Memory B cell (primary cell): ENCODE results near the gene SYNGR2.
A peak's percentile ranks its signal among the peaks of the same experiment; 100 is the strongest.

Experiments
- ATAC-seq: fragments of 150-1000 bp; cut with Tn5 transposase; 2 replicates; pipeline ENCODE4 v1.10.0; 2021; ENCODE audit warnings: low read depth, mild to moderate bottlenecking, moderate library complexity
- DNase-seq, 2 donors: peaks; one replicate each; pipeline ENCODE4 v3.0.0; 2022; ENCODE audit warnings: low spot score in 2 of 2
- H3K27ac Mint-ChIP-seq: one replicate; pipeline ENCODE4 v1.8.0; 2022; ENCODE audit warnings: mild to moderate bottlenecking, moderate library complexity, mixed read lengths
- H3K27me3 Mint-ChIP-seq: one replicate; pipeline ENCODE4 v1.8.0; 2022; ENCODE audit warnings: mixed read lengths
- H3K36me3 Mint-ChIP-seq: one replicate; pipeline ENCODE4 v1.8.0; 2022; ENCODE audit warnings: mild to moderate bottlenecking, mixed read lengths
- H3K4me1 Mint-ChIP-seq: one replicate; pipeline ENCODE4 v1.8.0; 2022; ENCODE audit warnings: mixed read lengths
- H3K4me3 Mint-ChIP-seq: one replicate; pipeline ENCODE4 v1.8.0; 2022; ENCODE audit warnings: mild to moderate bottlenecking, moderate library complexity, mixed read lengths
- H3K9me3 Mint-ChIP-seq: one replicate; pipeline ENCODE4 v1.8.0; 2022; ENCODE audit warnings: mixed read lengths

Gene SYNGR2

DNA sequence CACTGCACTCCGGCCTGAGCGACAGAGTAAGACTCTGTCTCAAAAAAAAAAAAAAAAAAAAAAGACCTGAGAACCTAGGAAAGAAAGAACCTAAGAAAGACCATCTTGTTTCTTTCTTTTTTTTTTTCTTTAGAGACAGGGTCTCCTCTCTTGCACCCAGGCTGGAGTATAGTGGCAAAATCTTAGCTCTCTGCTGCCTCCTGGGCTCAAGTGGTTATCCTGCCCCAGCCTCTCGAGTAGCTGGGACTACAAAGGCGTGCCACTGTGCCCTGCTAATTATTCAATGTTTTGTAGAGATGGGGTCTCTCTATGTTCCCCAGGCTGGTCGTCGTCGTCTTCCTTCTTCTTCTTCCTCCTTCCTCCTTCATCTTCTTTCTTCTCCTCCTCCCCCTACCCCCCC, 37.9 kb downstream of the SYNGR2 start:
- H3K9me3 Mint-ChIP-seq: no peaks in the 10 kb centered on the region
- H3K27ac Mint-ChIP-seq: no peak overlapping the region
- DNase-seq (no peak), ATAC-seq (no peak)
- no peak overlapping the region for H3K4me3 Mint-ChIP-seq
- H3K36me3 Mint-ChIP-seq: peaks cover 5% of the 10 kb centered on the region
- H3K4me1 Mint-ChIP-seq: peaks cover 4% of the 10 kb centered on the region
- H3K27me3 Mint-ChIP-seq: no peaks in the 10 kb centered on the region

GRCh38 chr17:78208486-78208885, 40.1 kb downstream of the SYNGR2 start:
- H3K27ac Mint-ChIP-seq: no peak overlapping the region

GRCh38 chr17:78210111-78210510, 41.7 kb downstream of the SYNGR2 start:
- Mint-ChIP-seq H3K4me3 (no peak overlapping the region), H3K27ac (no peak overlapping the region), H3K4me1 (peaks cover 7% of the 10 kb centered on the region), H3K36me3 (no peaks in the 10 kb centered on the region), H3K27me3 (peaks cover 2% of the 10 kb centered on the region), H3K9me3 (no peaks in the 10 kb centered on the region)
- ATAC-seq (no peak), DNase-seq (no peak)

More at GRCh38 chr17:78208486-78208885, 40.1 kb downstream of the SYNGR2 start:
- peaks cover 4% of the 10 kb centered on the region for H3K36me3 Mint-ChIP-seq
- ATAC-seq: no peak
- no peaks in the 10 kb centered on the region for H3K9me3 Mint-ChIP-seq
- DNase-seq: no peak
- peaks cover 2% of the 10 kb centered on the region for H3K27me3 Mint-ChIP-seq
- peaks cover 4% of the 10 kb centered on the region for H3K4me1 Mint-ChIP-seq
- no peak overlapping the region for H3K4me3 Mint-ChIP-seq

DNA sequence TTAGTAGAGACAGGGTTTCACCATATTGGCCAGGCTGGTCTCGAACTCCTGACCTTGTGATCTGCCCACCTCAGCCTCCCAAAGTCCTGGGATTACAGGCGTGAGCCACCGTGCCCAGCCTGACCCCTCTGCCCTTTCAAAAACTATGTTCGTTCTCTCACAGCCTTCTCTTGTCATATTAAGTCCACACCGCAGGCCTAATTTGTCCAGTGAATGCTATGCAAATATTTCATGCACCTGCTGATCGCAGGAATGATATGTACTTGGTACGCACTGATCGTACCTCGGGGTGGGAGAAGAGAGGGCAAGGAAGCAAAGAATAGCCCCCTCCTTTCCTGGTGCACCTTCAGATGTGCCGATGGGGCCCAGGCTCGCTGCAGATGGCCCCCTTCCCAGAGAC, 42.7 kb downstream of the SYNGR2 start:
- DNase-seq (no peak), ATAC-seq (no peak)
- Mint-ChIP-seq H3K4me3 (no peak overlapping the region), H3K4me1 (peaks cover 7% of the 10 kb centered on the region), H3K27me3 (peaks cover 2% of the 10 kb centered on the region), H3K9me3 (no peaks in the 10 kb centered on the region), H3K27ac (no peak overlapping the region), H3K36me3 (no peaks in the 10 kb centered on the region)

- DNase-seq: peak; percentile 89 to 95
- ATAC-seq: peak; percentile 100
- Mint-ChIP-seq H3K27ac (no peak within 1 kb of the TSS), H3K36me3 (no peaks in the 10 kb centered on the region), H3K4me1 (peaks cover 2% of the 10 kb centered on the region), H3K9me3 (no peaks in the 10 kb centered on the region), H3K27me3 (peaks cover 2% of the 10 kb centered on the region), H3K4me3 (peak within 1 kb of the TSS; percentile 63)
These were observed 45.8 kb downstream of the SYNGR2 start, which contains the start of gene BIRC5 for GRCh38 chr17:78214016-78214705. Gene BIRC5, plus strand, starts transcription at chr17:78214253. Its CDS starts 64 bp downstream, at chr17:78214317.

- no peak overlapping the region for H3K27ac Mint-ChIP-seq
- peak overlapping the region; percentile 63 for H3K4me3 Mint-ChIP-seq
- no peaks in the 10 kb centered on the region for H3K9me3 Mint-ChIP-seq
- H3K36me3 Mint-ChIP-seq: no peaks in the 10 kb centered on the region
- ATAC-seq: no peak
- peaks cover 2% of the 10 kb centered on the region for H3K27me3 Mint-ChIP-seq
- no peak for DNase-seq
- peaks cover 2% of the 10 kb centered on the region for H3K4me1 Mint-ChIP-seq
These were observed 46.3 kb downstream of the SYNGR2 start for GRCh38 chr17:78214706-78215061.

DNA sequence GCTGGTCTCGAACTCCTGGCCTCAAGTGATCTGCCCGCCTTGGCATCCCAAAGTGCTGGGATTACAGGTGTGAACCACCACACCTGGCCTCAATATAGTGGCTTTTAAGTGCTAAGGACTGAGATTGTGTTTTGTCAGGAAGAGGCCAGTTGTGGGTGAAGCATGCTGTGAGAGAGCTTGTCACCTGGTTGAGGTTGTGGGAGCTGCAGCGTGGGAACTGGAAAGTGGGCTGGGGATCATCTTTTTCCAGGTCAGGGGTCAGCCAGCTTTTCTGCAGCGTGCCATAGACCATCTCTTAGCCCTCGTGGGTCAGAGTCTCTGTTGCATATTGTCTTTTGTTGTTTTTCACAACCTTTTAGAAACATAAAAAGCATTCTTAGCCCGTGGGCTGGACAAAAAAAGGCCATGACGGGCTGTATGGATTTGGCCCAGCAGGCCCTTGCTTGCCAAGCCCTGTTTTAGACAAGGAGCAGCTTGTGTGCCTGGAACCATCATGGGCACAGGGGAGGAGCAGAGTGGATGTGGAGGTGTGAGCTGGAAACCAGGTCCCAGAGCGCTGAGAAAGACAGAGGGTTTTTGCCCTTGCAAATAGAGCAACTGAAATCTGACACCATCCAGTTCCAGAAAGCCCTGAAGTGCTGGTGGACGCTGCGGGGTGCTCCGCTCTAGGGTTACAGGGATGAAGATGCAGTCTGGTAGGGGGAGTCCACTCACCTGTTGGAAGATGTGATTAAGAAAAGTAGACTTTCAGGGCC, 51.2 kb downstream of the SYNGR2 start:
- Mint-ChIP-seq H3K4me1 (no peaks in the 10 kb centered on the region), H3K27me3 (no peaks in the 10 kb centered on the region), H3K4me3 (no peak overlapping the region), H3K9me3 (no peaks in the 10 kb centered on the region), H3K27ac (no peak overlapping the region), H3K36me3 (no peaks in the 10 kb centered on the region)
- DNase-seq (no peak), ATAC-seq (no peak)
